Endothelial cell of umbilical vein (primary cell): ENCODE measurements around the gene NTN3. TPM values are rescaled to one million over a fixed set of nuclear protein-coding genes. Genes with fewer than 3 reads are reported as not detected.

Source experiments
- Bru-seq: library from RNA; stranded (reverse); fragments of 400-500 nt; gene quantifications from one replicate; lab custom pipeline; 2021; lab: Mats Ljungman, UMichigan
- BruChase-seq, 2 experiments: library from RNA; stranded (reverse); fragments of 400-500 nt; gene quantifications; one replicate each; lab custom pipeline; 2021; lab: Mats Ljungman, UMichigan
- BruUV-seq: library from RNA; stranded (reverse); fragments of 400-500 nt; replicated peaks from 2 replicates; lab custom pipeline; 2021; lab: Mats Ljungman, UMichigan
- CTCF ChIA-PET: fragments of 300-600, 350-600 bp; sonication (Branson Sonifier 250); formaldehyde crosslinking; loops from one replicate; lab custom pipeline; 2021; ENCODE audit warnings: antibody characterized with exemption, inconsistent platforms; lab: Charles Lee
- POLR2A ChIA-PET: fragments of 300-600, 350-600 bp; sonication (Branson Sonifier 250); formaldehyde crosslinking; loops from one replicate; lab custom pipeline; 2021; ENCODE audit warnings: antibody characterized with exemption, inconsistent platforms; lab: Charles Lee
- DNase-seq: peaks from one replicate; pipeline ENCODE4 v3.0.0-alpha.2; 2011; ENCODE audit warnings: low read depth, low spot score
- FAIRE-seq: peaks from 2 replicates; lab custom pipeline; 2011; peaks lifted over from hg19 to GRCh38; lab: Jason Lieb, UNC
- H2AFZ ChIP-seq: 2 replicates; pipeline ENCODE4 v1.6.0; 2012; ENCODE audit warnings: low read depth, low read length, control low read depth, inconsistent platforms
- H3K27ac ChIP-seq: 2 replicates; pipeline ENCODE4 v1.5.1; 2011; ENCODE audit warnings: low read depth, mild to moderate bottlenecking, control low read depth, low read length, moderate library complexity; ENCODE audit not compliant: insufficient read depth
- H3K27me3 ChIP-seq, 2 experiments: 2 replicates each; pipeline versions ENCODE4 v1.6.0 to v1.6.1; 2011; ENCODE audit warnings: low read length in 2 of 2, mixed read lengths in 1 of 2; ENCODE audit not compliant: control insufficient read depth in 2 of 2, insufficient read depth in 2 of 2
- H3K36me3 ChIP-seq, 2 experiments: 2 replicates in 1 of 2; 3 replicates in 1 of 2; pipeline ENCODE4 v1.5.1; 2011; ENCODE audit warnings: low read length in 2 of 2, mild to moderate bottlenecking in 1 of 2, moderate library complexity in 1 of 2; ENCODE audit not compliant: control insufficient read depth in 2 of 2, insufficient read depth in 2 of 2; ENCODE audit errors: extremely low read depth in 1 of 2
- H3K4me1 ChIP-seq: 3 replicates; pipeline ENCODE4 v1.5.1; 2011; ENCODE audit warnings: mild to moderate bottlenecking, low read length; ENCODE audit not compliant: control insufficient read depth, insufficient read depth; ENCODE audit errors: extremely low read depth
- H3K4me2 ChIP-seq: 2 replicates; pipeline ENCODE4 v1.6.1; 2011; ENCODE audit warnings: low read length, control low read depth, mixed read lengths; ENCODE audit not compliant: insufficient read depth
- H3K4me3 ChIP-seq, 3 experiments: fragments of 200-600 bp in 1 of 3; sonication (generic), shearing (Covaris generic) in 1 of 3; replicated peaks in 1 of 3; 2 replicates each; pipeline ENCODE4 v1.5.1; 2011 to 2016; ENCODE audit warnings: control low read depth in 3 of 3, low read length in 3 of 3, mild to moderate bottlenecking in 2 of 3, inconsistent platforms in 1 of 3, low read depth in 1 of 3, moderate library complexity in 1 of 3; ENCODE audit not compliant: insufficient read depth in 1 of 3
- H3K79me2 ChIP-seq: 2 replicates; pipeline ENCODE4 v1.6.0; 2012; ENCODE audit warnings: low read length, inconsistent platforms; ENCODE audit not compliant: control insufficient read depth, insufficient read depth
- H3K9ac ChIP-seq: replicated peaks from 2 replicates; pipeline ENCODE3; 2011; ENCODE audit warnings: low read length, control low read depth; ENCODE audit not compliant: insufficient read depth; ENCODE audit errors: extremely low read depth
- H3K9me1 ChIP-seq: replicated peaks from 3 replicates; pipeline ENCODE4 v1.6.0; 2011; ENCODE audit warnings: mild to moderate bottlenecking, low read length; ENCODE audit not compliant: control insufficient read depth, insufficient read depth; ENCODE audit errors: extremely low read depth
- H3K9me3 ChIP-seq: replicated peaks from 2 replicates; pipeline ENCODE4 v1.5.1; 2012; ENCODE audit warnings: low read length, inconsistent platforms; ENCODE audit not compliant: control insufficient read depth, insufficient read depth
- H4K20me1 ChIP-seq: replicated peaks from 2 replicates; pipeline ENCODE3; 2011; ENCODE audit warnings: mild to moderate bottlenecking, low read length; ENCODE audit not compliant: control insufficient read depth, insufficient read depth; ENCODE audit errors: extremely low read depth
- CTCF ChIP-seq, 2 donors: IDR thresholded peaks; 1 replicate in 1 of 2; 2 replicates in 1 of 2; pipeline ENCODE4 v1.5.1; 2011; ENCODE audit warnings: low read length in 2 of 2, mild to moderate bottlenecking in 2 of 2, moderate library complexity in 2 of 2, control low read depth in 1 of 2, inconsistent platforms in 1 of 2, low read depth in 1 of 2; ENCODE audit not compliant: insufficient read depth in 1 of 2; ENCODE audit errors: extremely low read depth in 1 of 2
- EZH2 ChIP-seq: IDR thresholded peaks from 2 replicates; pipeline ENCODE4 v1.6.1; 2012; ENCODE audit warnings: borderline replicate concordance, low read depth, mild to moderate bottlenecking, moderate library complexity, low read length, inconsistent platforms; ENCODE audit not compliant: severe bottlenecking
- FOS ChIP-seq: IDR thresholded peaks from 2 replicates; pipeline ENCODE4 v1.6.1; 2011; ENCODE audit warnings: mild to moderate bottlenecking, low read length, moderate library complexity, borderline replicate concordance; ENCODE audit not compliant: insufficient read depth
- GATA2 ChIP-seq: IDR thresholded peaks from 2 replicates; pipeline ENCODE4 v1.7.0; 2011; ENCODE audit warnings: low read depth, mild to moderate bottlenecking, moderate library complexity, mixed read lengths, low read length; ENCODE audit not compliant: insufficient read length, insufficient read depth
- JUN ChIP-seq: IDR thresholded peaks from 2 replicates; pipeline ENCODE4 v1.6.1; 2011; ENCODE audit warnings: borderline replicate concordance, low read depth; ENCODE audit not compliant: insufficient read length, insufficient read depth
- MAX ChIP-seq: IDR thresholded peaks from 2 replicates; pipeline ENCODE4 v1.6.1; 2011; ENCODE audit not compliant: insufficient read depth, insufficient read length
- MYC ChIP-seq: IDR thresholded peaks from one replicate; pipeline ENCODE4 v1.6.1; 2011; ENCODE audit warnings: mild to moderate bottlenecking, low read depth, low read length
- POLR2A ChIP-seq: IDR thresholded peaks from 2 replicates; pipeline ENCODE4 v1.6.1; 2012; ENCODE audit warnings: low read depth, mild to moderate bottlenecking, control low read depth, low read length
- POLR2AphosphoS5 ChIP-seq: IDR thresholded peaks from 2 replicates; pipeline ENCODE4 v1.6.1; 2012; ENCODE audit warnings: low read depth, mild to moderate bottlenecking, control low read depth, low read length, moderate library complexity; ENCODE audit not compliant: insufficient read depth
- dilution Hi-C: fragments of 300-500 bp; cut with MboI; formaldehyde crosslinking; loops from one replicate; pipeline ENCODE4 v1.15.0; 2019; ENCODE audit warnings: low sequenced_read_pairs; ENCODE audit not compliant: extremely low pct_ligation_motif_present
- intact Hi-C: fragments of 100-400 bp; cut with micrococcal nuclease; formaldehyde crosslinking; loops from one replicate; pipeline ENCODE4 v1.10.0; 2022
- long read RNA-seq: library from polyadenylated mRNA; stranded (forward); transcript quantifications from one replicate; pipeline ENCODE4 v2.0.0, GENCODE V29; 2021
- polyA minus RNA-seq, 3 experiments: library from RNA; depleted of rRNA, polyadenylated mRNA; stranded (reverse); fragments of >200 nt; gene quantifications; 1 replicate in 1 of 3; 2 replicates in 2 of 3; pipeline ENCODE4 v1.2.3, GENCODE V29; 2011
- polyA plus RNA-seq, 4 experiments: library from polyadenylated mRNA; depleted of rRNA in 3 of 4; stranded (reverse) in 3 of 4; unstranded in 1 of 4; fragments of >200 nt; gene quantifications; 2 replicates each; pipeline versions ENCODE4 v1.2.1 to v1.2.3, GENCODE V29; 2011 to 2012; ENCODE audit warnings: missing spikeins in 1 of 4
- total RNA-seq: library from RNA; stranded (reverse); gene quantifications from 2 replicates; pipeline ENCODE4 v1.2.3, GENCODE V29; 2021

Gene NTN3
- total RNA-seq (0.15 TPM in 1 of 2 replicates, not detected in the other), polyA plus RNA-seq (not detected in 2 replicates), polyA minus RNA-seq (not detected in 2 replicates), Bru-seq, nascent RNA (not detected), BruChase-seq, experiment 1, labeled RNA remaining after a 6-hour chase (percentile 11 among the genes with signal in this experiment), BruChase-seq, experiment 2, labeled RNA remaining after a 2-hour chase (percentile 13 among the genes with signal in this experiment)
- polyA plus RNA-seq (2011; cell fraction: cytosol; rRNA removed): 0.03 TPM in 1 of 2 replicates, not detected in the other
- polyA plus RNA-seq (2011; cell fraction: nucleus; rRNA removed): not detected in 2 replicates
- not detected in 2 replicates for polyA plus RNA-seq (2012)
- polyA minus RNA-seq (2011; cell fraction: cytosol; rRNA and poly(A)+ RNA removed): 0.82 TPM
- not detected in 2 replicates for polyA minus RNA-seq (2011; cell fraction: nucleus; rRNA and poly(A)+ RNA removed)
- long read RNA-seq: 0 reads

- H3K9ac ChIP-seq: no peak within 1 kb of the TSS
- no peak within 1 kb of the TSS for H3K4me2 ChIP-seq
- dilution Hi-C loops (no loop called here), intact Hi-C loops (no loop called here)
- peaks cover 15% of the 10 kb centered on the region for H3K4me1 ChIP-seq
- no TSS peak for BruUV-seq
- POLR2A ChIA-PET: no interaction called here
- CTCF ChIA-PET: interaction anchor here (1.3 to 1.9 kb wide), 2 partner anchors 12 to 30 kb away, joined by 5 to 6 read pairs; no protein-coding TSS in a partner anchor
- no peak within 1 kb of the TSS for H2AFZ ChIP-seq
- DNase-seq (no peak), FAIRE-seq (no peak)
- H3K4me3 ChIP-seq: no peak within 1 kb of the TSS
- peaks cover 18 to 22% of the 10 kb centered on the region in 2 experiments for H3K27me3 ChIP-seq
- no peaks in the 10 kb centered on the region for H4K20me1 ChIP-seq
- H3K9me1 ChIP-seq: no peaks in the 10 kb centered on the region
- H3K79me2 ChIP-seq: peaks cover 6% of the 10 kb centered on the region
- TF ChIP-seq JUN: no peak
- TF ChIP-seq CTCF (IDR thresholded peaks at IDR 0.05; ENCODE audit: extremely low read depth in 1 of 2, insufficient read depth in 1 of 2, low read depth in 1 of 2, low read length in 2 of 2): no peak
- no peak for TF ChIP-seq POLR2AphosphoS5
- no peak for TF ChIP-seq POLR2A
- no peak for TF ChIP-seq MAX
- no peak for TF ChIP-seq GATA2
- TF ChIP-seq EZH2: no peak
- TF ChIP-seq FOS: no peak
- no peak for TF ChIP-seq MYC
- H3K36me3 ChIP-seq: no peaks in the 10 kb centered on the region
- H3K27ac ChIP-seq: no peak within 1 kb of the TSS
- H3K9me3 ChIP-seq: no peaks in the 10 kb centered on the region
Measured at GRCh38 chr16:2471016-2471652, at the start of gene NTN3. NTN3 (plus strand) TSS chr16:2471297; CDS start chr16:2471702, 405 bp downstream.
